Activated CD4-positive, alpha-beta T cell treated with anti-CD3 and anti-CD28 coated beads for 4 hours (primary cell): Measurements from ENCODE around the gene TMTC3.
"Not testable (repeated sequence)": the region's sequence is repeated elsewhere in the genome, so short reads cannot be mapped to it uniquely, and the experiment has no call there.

Experiments
- DNase-seq, 2 donors: peaks; one replicate each; pipeline ENCODE4 v3.0.0-alpha.2; 2020

Gene TMTC3

GRCh38 chr12:88167384-88167783, 25.3 kb downstream of the TMTC3 start:
- DNase-seq = no peak

GRCh38 chr12:88172844-88173407, 30.8 kb downstream of the TMTC3 start:
- no peak for DNase-seq

GRCh38 chr12:88175544-88175943, 33.4 kb downstream of the TMTC3 start:
- no peak for DNase-seq

- no peak for DNase-seq
Observed at GRCh38 chr12:88179436-88180014, 37.4 kb downstream of the TMTC3 start.

GRCh38 chr12:88181881-88182280, 39.8 kb downstream of the TMTC3 start:
- DNase-seq = no peak

GRCh38 chr12:88182416-88182815, 40.3 kb downstream of the TMTC3 start:
- no peak for DNase-seq

- no peak for DNase-seq
Observed at GRCh38 chr12:88184196-88184595, 42.1 kb downstream of the TMTC3 start.

- DNase-seq = no peak
Observed at GRCh38 chr12:88185279-88185678, 43.2 kb downstream of the TMTC3 start.

- DNase-seq = no peak
Observed at GRCh38 chr12:88185988-88186387, 43.9 kb downstream of the TMTC3 start.

- DNase-seq = no peak
Observed at GRCh38 chr12:88187571-88187970, 45.5 kb downstream of the TMTC3 start.

- no peak for DNase-seq
Observed at GRCh38 chr12:88188180-88188579, 46.1 kb downstream of the TMTC3 start.

GRCh38 chr12:88192426-88192825, 50.3 kb downstream of the TMTC3 start:
- no peak for DNase-seq

GRCh38 chr12:88194868-88195267, 52.8 kb downstream of the TMTC3 start:
- DNase-seq = no peak

- DNase-seq = no peak
Observed at GRCh38 chr12:88200029-88200428, 57.9 kb downstream of the TMTC3 start.

GRCh38 chr12:88202500-88202899, 60.4 kb downstream of the TMTC3 start:
- DNase-seq = no peak

- no peak for DNase-seq
Observed at GRCh38 chr12:88206601-88207000, 64.5 kb downstream of the TMTC3 start.

- DNase-seq = no peak
Observed at GRCh38 chr12:88207921-88208620, 66.0 kb downstream of the TMTC3 start.

GRCh38 chr12:88208661-88209060, 66.6 kb downstream of the TMTC3 start:
- no peak for DNase-seq

- not testable (repeated sequence) for DNase-seq
Observed at GRCh38 chr12:88210311-88210710, 68.2 kb downstream of the TMTC3 start.

GRCh38 chr12:88218293-88218692, 76.2 kb downstream of the TMTC3 start:
- no peak for DNase-seq

- no peak for DNase-seq
Observed at GRCh38 chr12:88219861-88220260, 77.8 kb downstream of the TMTC3 start.

GRCh38 chr12:88223519-88223918, 81.4 kb downstream of the TMTC3 start:
- DNase-seq = no peak

- no peak for DNase-seq
Observed at GRCh38 chr12:88225776-88226175, 83.7 kb downstream of the TMTC3 start.

GRCh38 chr12:88227263-88227662, 85.2 kb downstream of the TMTC3 start:
- DNase-seq = no peak

- no peak for DNase-seq
Observed at GRCh38 chr12:88227871-88228270, 85.8 kb downstream of the TMTC3 start.
